HG03571 (cell line): Measurements from ENCODE around the gene EZR.

Source experiments
- ATAC-seq: cut with Tn5 transposase; IDR thresholded peaks from one replicate; pipeline ENCODE4 v1.9.1; 2021; ENCODE audit not compliant: unreplicated experiment

EZR gene

GRCh38 chr6:158780246-158780884 lies 38.8 kb downstream of the EZR start:
- no peak for ATAC-seq

- no peak for ATAC-seq
Observed at GRCh38 chr6:158778005-158778527, 41.1 kb downstream of the EZR start.

- no peak for ATAC-seq
Observed at GRCh38 chr6:158777510-158777909, 41.7 kb downstream of the EZR start.

GRCh38 chr6:158776737-158777136 lies 42.4 kb downstream of the EZR start:
- ATAC-seq: no peak

- ATAC-seq: no peak
Observed at GRCh38 chr6:158775832-158776231, 43.3 kb downstream of the EZR start.

GRCh38 chr6:158774717-158775449 lies 44.3 kb downstream of the EZR start:
- no peak for ATAC-seq

- no peak for ATAC-seq
Observed at GRCh38 chr6:158773581-158774449, 45.4 kb downstream of the EZR start.

- ATAC-seq: no peak
Observed at GRCh38 chr6:158772851-158773371, 46.3 kb downstream of the EZR start.

GRCh38 chr6:158772172-158772571 lies 47.0 kb downstream of the EZR start:
- ATAC-seq: no peak

- ATAC-seq: no peak
Observed at GRCh38 chr6:158771399-158772152, 47.6 kb downstream of the EZR start.

- no peak for ATAC-seq
Observed at GRCh38 chr6:158770533-158771330, 48.4 kb downstream of the EZR start.

- no peak for ATAC-seq
Observed at GRCh38 chr6:158769771-158770432, 49.3 kb downstream of the EZR start.

GRCh38 chr6:158769234-158769770 lies 49.9 kb downstream of the EZR start:
- no peak for ATAC-seq

GRCh38 chr6:158768436-158768835 lies 50.7 kb downstream of the EZR start:
- no peak for ATAC-seq

- no peak for ATAC-seq
Observed at GRCh38 chr6:158767709-158768108, 51.5 kb downstream of the EZR start.

GRCh38 chr6:158766621-158767455 lies 52.3 kb downstream of the EZR start:
- no peak for ATAC-seq

- ATAC-seq: no peak
Observed at GRCh38 chr6:158765499-158766068, 53.6 kb downstream of the EZR start.

GRCh38 chr6:158764926-158765325 lies 54.2 kb downstream of the EZR start:
- ATAC-seq: no peak
